PC-3 (cell line): ENCODE data around the gene TKT.

Experiments used
- EZH2 ChIP-seq: fragments of 300-600 bp; sonication (generic); IDR thresholded peaks from one replicate; pipeline ENCODE4 v1.6.1; 2017; ENCODE audit warnings: antibody characterized with exemption, mild to moderate bottlenecking, low read length; ENCODE audit not compliant: unreplicated experiment
- EZH2phosphoT487 ChIP-seq: fragments of 300-600 bp; sonication (generic); IDR thresholded peaks from 2 replicates; pipeline ENCODE4 v1.6.1; 2018; ENCODE audit warnings: mild to moderate bottlenecking, antibody characterized with exemption, low read length, borderline replicate concordance
- TF ChIP-seq, protein P1 (sequence below): fragments of 300-600 bp; sonication (generic); conservative IDR thresholded peaks from 2 replicates; pipeline ENCODE4 v1.5.1; 2017; ENCODE audit warnings: antibody characterized with exemption, low read depth, mild to moderate bottlenecking, low read length

DNA sequence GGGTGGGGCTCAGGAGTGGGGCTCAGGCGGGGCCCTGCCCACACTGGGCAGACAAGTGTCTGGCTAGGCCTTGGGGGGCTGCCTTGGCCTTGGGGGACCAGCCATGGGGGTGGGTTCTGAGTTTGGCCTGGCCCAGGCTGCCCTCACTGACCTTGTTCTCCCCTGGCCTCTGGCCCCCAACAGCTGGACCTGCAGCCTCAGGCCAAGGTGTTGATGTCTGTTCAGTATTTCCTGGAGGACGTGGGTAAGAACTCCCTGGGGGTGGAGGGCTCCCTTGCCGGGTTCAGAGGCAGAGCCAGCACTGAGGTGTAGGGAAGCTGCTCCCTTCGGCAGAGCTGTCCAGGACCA, 74.8 kb downstream of the TKT start:
- TF ChIP-seq, protein P1, sequence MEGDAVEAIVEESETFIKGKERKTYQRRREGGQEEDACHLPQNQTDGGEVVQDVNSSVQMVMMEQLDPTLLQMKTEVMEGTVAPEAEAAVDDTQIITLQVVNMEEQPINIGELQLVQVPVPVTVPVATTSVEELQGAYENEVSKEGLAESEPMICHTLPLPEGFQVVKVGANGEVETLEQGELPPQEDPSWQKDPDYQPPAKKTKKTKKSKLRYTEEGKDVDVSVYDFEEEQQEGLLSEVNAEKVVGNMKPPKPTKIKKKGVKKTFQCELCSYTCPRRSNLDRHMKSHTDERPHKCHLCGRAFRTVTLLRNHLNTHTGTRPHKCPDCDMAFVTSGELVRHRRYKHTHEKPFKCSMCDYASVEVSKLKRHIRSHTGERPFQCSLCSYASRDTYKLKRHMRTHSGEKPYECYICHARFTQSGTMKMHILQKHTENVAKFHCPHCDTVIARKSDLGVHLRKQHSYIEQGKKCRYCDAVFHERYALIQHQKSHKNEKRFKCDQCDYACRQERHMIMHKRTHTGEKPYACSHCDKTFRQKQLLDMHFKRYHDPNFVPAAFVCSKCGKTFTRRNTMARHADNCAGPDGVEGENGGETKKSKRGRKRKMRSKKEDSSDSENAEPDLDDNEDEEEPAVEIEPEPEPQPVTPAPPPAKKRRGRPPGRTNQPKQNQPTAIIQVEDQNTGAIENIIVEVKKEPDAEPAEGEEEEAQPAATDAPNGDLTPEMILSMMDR, result no peak
- TF ChIP-seq EZH2, result no peak
- TF ChIP-seq EZH2phosphoT487, result no peak
